KMS-11 (cell line): ENCODE data around the gene TMEM170B.

Source experiments
- H2AFZ ChIP-seq: fragments of 200-600 bp; sonication (generic); 2 replicates; pipeline ENCODE4 v1.6.1; 2016; ENCODE audit warnings: antibody characterized with exemption, mixed run types, low read depth
- H3K27ac ChIP-seq: fragments of 200-600 bp; sonication (generic); 2 replicates; pipeline ENCODE4 v1.6.1; 2016; ENCODE audit warnings: mild to moderate bottlenecking, mixed run types
- H3K27me3 ChIP-seq: fragments of 200-600 bp; sonication (generic); 2 replicates; pipeline ENCODE4 v1.6.1; 2017; ENCODE audit warnings: mild to moderate bottlenecking, low read depth, mixed run types, moderate library complexity; ENCODE audit not compliant: insufficient read depth
- H3K36me3 ChIP-seq: fragments of 200-600 bp; sonication (generic); 2 replicates; pipeline ENCODE4 v1.6.1; 2017; ENCODE audit warnings: mild to moderate bottlenecking, mixed run types; ENCODE audit not compliant: insufficient read depth
- H3K4me1 ChIP-seq: fragments of 200-600 bp; sonication (generic); 2 replicates; pipeline ENCODE4 v1.6.1; 2016; ENCODE audit warnings: mild to moderate bottlenecking, low read depth, mixed run types; ENCODE audit not compliant: poor library complexity, severe bottlenecking
- H3K4me2 ChIP-seq: fragments of 200-600 bp; sonication (generic); 2 replicates; pipeline ENCODE4 v1.7.0; 2016; ENCODE audit warnings: mild to moderate bottlenecking, mixed run types
- H3K4me3 ChIP-seq: fragments of 200-600 bp; sonication (generic); IDR thresholded peaks from 2 replicates; pipeline ENCODE4 v1.6.1; 2017; ENCODE audit warnings: low read depth, low read length, mixed read lengths; ENCODE audit not compliant: insufficient read depth
- H3K79me2 ChIP-seq: fragments of 200-600 bp; sonication (generic); 2 replicates; pipeline ENCODE4 v1.6.1; 2016; ENCODE audit warnings: low read depth, mixed run types; ENCODE audit not compliant: insufficient read depth
- H3K9ac ChIP-seq: fragments of 200-600 bp; sonication (generic); 2 replicates; pipeline ENCODE4 v1.6.1; 2016; ENCODE audit warnings: mild to moderate bottlenecking, mixed run types
- H4K20me1 ChIP-seq: fragments of 200-600 bp; sonication (generic); 2 replicates; pipeline ENCODE4 v1.6.1; 2016; ENCODE audit warnings: mild to moderate bottlenecking, mixed run types; ENCODE audit not compliant: insufficient read depth
- CTCF ChIP-seq: fragments of 200-600 bp; sonication (generic); conservative IDR thresholded peaks from 2 replicates; pipeline ENCODE4 v1.6.1; 2017; ENCODE audit warnings: low read depth, mild to moderate bottlenecking, antibody characterized with exemption, low read length, moderate library complexity, mixed read lengths

The TMEM170B gene

GRCh38 chr6:11496152-11497060, 41.1 kb upstream of the TMEM170B start:
- H3K27ac ChIP-seq: no peak overlapping the region
- H3K4me2 ChIP-seq: no peak overlapping the region
- H2AFZ ChIP-seq: peak overlapping the region; percentile 35; the same call in 1 of the 2 replicates
- H3K27me3 ChIP-seq: no peaks in the 10 kb centered on the region
- peak; percentile 94 for TF ChIP-seq CTCF
- H4K20me1 ChIP-seq: no peaks in the 10 kb centered on the region; the same call in 1 of the 2 replicates
- no peak overlapping the region for H3K9ac ChIP-seq
- H3K4me1 ChIP-seq: no peaks in the 10 kb centered on the region
- no peaks in the 10 kb centered on the region for H3K79me2 ChIP-seq
- H3K4me3 ChIP-seq: no peak overlapping the region
- H3K36me3 ChIP-seq: no peaks in the 10 kb centered on the region

GRCh38 chr6:11497107-11497506, 40.4 kb upstream of the TMEM170B start:
- no peaks in the 10 kb centered on the region for H3K27me3 ChIP-seq
- H2AFZ ChIP-seq: no peak overlapping the region
- no peak overlapping the region for H3K9ac ChIP-seq
- H3K27ac ChIP-seq: no peak overlapping the region
- no peak for TF ChIP-seq CTCF
- no peaks in the 10 kb centered on the region; the same call in 1 of the 2 replicates for H4K20me1 ChIP-seq
- H3K36me3 ChIP-seq: no peaks in the 10 kb centered on the region
- H3K4me1 ChIP-seq: no peaks in the 10 kb centered on the region
- no peak overlapping the region for H3K4me2 ChIP-seq
- H3K79me2 ChIP-seq: no peaks in the 10 kb centered on the region
- H3K4me3 ChIP-seq: no peak overlapping the region

- H3K27ac ChIP-seq: no peak overlapping the region
- H3K27me3 ChIP-seq: no peaks in the 10 kb centered on the region
- no peak for TF ChIP-seq CTCF
- no peak overlapping the region for H3K4me2 ChIP-seq
- no peaks in the 10 kb centered on the region; the same call in 1 of the 2 replicates for H4K20me1 ChIP-seq
- no peaks in the 10 kb centered on the region for H3K79me2 ChIP-seq
- H3K4me3 ChIP-seq: no peak overlapping the region
- H2AFZ ChIP-seq: no peak overlapping the region
- H3K9ac ChIP-seq: no peak overlapping the region
- no peaks in the 10 kb centered on the region for H3K36me3 ChIP-seq
- no peaks in the 10 kb centered on the region for H3K4me1 ChIP-seq
Measured at GRCh38 chr6:11497881-11498280, 39.7 kb upstream of the TMEM170B start.

- Histone ChIP-seq H3K79me2 (no peaks in the 10 kb centered on the region), H4K20me1 (no peaks in the 10 kb centered on the region; the same call in 1 of the 2 replicates), H3K27me3 (no peaks in the 10 kb centered on the region), H3K9ac (no peak overlapping the region), H3K4me3 (no peak overlapping the region), H3K4me1 (no peaks in the 10 kb centered on the region), H3K4me2 (no peak overlapping the region), H3K27ac (no peak overlapping the region), H2AFZ (no peak overlapping the region), H3K36me3 (no peaks in the 10 kb centered on the region)
- TF ChIP-seq CTCF: no peak
Measured at GRCh38 chr6:11500008-11500407, 37.5 kb upstream of the TMEM170B start.
